A673 (cell line): ENCODE measurements around the gene TFIP11. TPM values are rescaled to one million over a fixed set of nuclear protein-coding genes. Genes with fewer than 3 reads are reported as not detected.

Source experiments
- BruUV-seq: library from RNA; stranded (reverse); fragments of 400-500 nt; replicated peaks from 2 replicates; lab custom pipeline; 2021; lab: Mats Ljungman, UMichigan
- CTCF ChIA-PET: fragments of 300-600 bp; sonication (Branson Sonifier 250); formaldehyde crosslinking; loops from one replicate; lab custom pipeline; 2022; ENCODE audit warnings: antibody characterized with exemption; lab: Charles Lee
- POLR2A ChIA-PET: fragments of 300-600 bp; sonication (Branson Sonifier 250); formaldehyde crosslinking; loops from one replicate; lab custom pipeline; 2022; ENCODE audit warnings: antibody characterized with exemption; ENCODE audit not compliant: low non-redundant PET; lab: Charles Lee
- DNase-seq: peaks from one replicate; pipeline ENCODE4 v3.0.0-alpha.2; 2015; ENCODE audit warnings: low spot score
- H3K27ac ChIP-seq: fragments of 200-600 bp; sonication (generic); 2 replicates; pipeline ENCODE4 v1.5.1; 2016; ENCODE audit warnings: mixed run types, low read depth, mild to moderate bottlenecking, mixed read lengths, antibody characterized with exemption, low read length; ENCODE audit not compliant: poor library complexity, severe bottlenecking
- H3K27me3 ChIP-seq: fragments of 200-600 bp; sonication (generic); replicated peaks from 2 replicates; pipeline ENCODE4 v1.6.1; 2017; ENCODE audit warnings: mixed run types, low read depth, mild to moderate bottlenecking, mixed read lengths, antibody characterized with exemption, low read length; ENCODE audit not compliant: insufficient read depth, poor library complexity
- H3K36me3 ChIP-seq: fragments of 200-600 bp; sonication (generic); 2 replicates; pipeline ENCODE4 v1.6.1; 2016; ENCODE audit warnings: mixed run types, mild to moderate bottlenecking, mixed read lengths, antibody characterized with exemption, low read length; ENCODE audit not compliant: insufficient read depth, poor library complexity, severe bottlenecking
- H3K4me1 ChIP-seq: fragments of 200-600 bp; sonication (generic); 2 replicates; pipeline ENCODE4 v1.6.1; 2017; ENCODE audit warnings: mixed run types, mild to moderate bottlenecking, mixed read lengths, antibody characterized with exemption, low read length; ENCODE audit not compliant: insufficient read depth, poor library complexity, severe bottlenecking
- H3K4me3 ChIP-seq: fragments of 200-600 bp; sonication (generic); 2 replicates; pipeline ENCODE4 v1.5.1; 2016; ENCODE audit warnings: low read depth, mixed run types, mild to moderate bottlenecking, mixed read lengths, low read length; ENCODE audit not compliant: poor library complexity, severe bottlenecking
- H3K9me3 ChIP-seq: fragments of 200-600 bp; sonication (generic); 2 replicates; pipeline ENCODE4 v1.6.1; 2016; ENCODE audit warnings: mixed run types, low read depth, mild to moderate bottlenecking, mixed read lengths, antibody characterized with exemption, low read length; ENCODE audit not compliant: poor library complexity, severe bottlenecking
- CTCF ChIP-seq: fragments of 300-800, 200-600 bp; sonication (generic); conservative IDR thresholded peaks from 2 replicates; pipeline ENCODE4 v1.5.1; 2017; ENCODE audit warnings: low read depth, mild to moderate bottlenecking, antibody characterized with exemption, low read length, moderate library complexity, mixed read lengths
- EZH2 ChIP-seq: fragments of 200-600 bp; sonication (generic); IDR thresholded peaks from 2 replicates; pipeline ENCODE4 v1.6.1; 2017; ENCODE audit warnings: borderline replicate concordance, low read depth, mild to moderate bottlenecking, mixed read lengths, antibody characterized with exemption, low read length; ENCODE audit not compliant: poor library complexity, severe bottlenecking
- intact Hi-C: fragments of 100-400 bp; cut with micrococcal nuclease; formaldehyde crosslinking; loops from one replicate; pipeline ENCODE4 v1.10.0; 2022; ENCODE audit not compliant: unreplicated experiment
- total RNA-seq: library from RNA; stranded (reverse); gene quantifications from 2 replicates; pipeline ENCODE4 v1.2.3, GENCODE V29; 2021

Gene TFIP11
- total RNA-seq, 1 experiment from 2014 or later, result 46.4 TPM

GRCh38 chr22:26527574-26528465 lies 15.5 kb upstream of the TFIP11 start:
- no peak overlapping the region for H3K4me3 ChIP-seq
- ChIA-PET POLR2A (no interaction called here), CTCF (no interaction called here)
- H3K9me3 ChIP-seq, result no peaks in the 10 kb centered on the region
- TF ChIP-seq CTCF, result no peak
- H3K4me1 ChIP-seq, result no peaks in the 10 kb centered on the region
- no peak overlapping the region for H3K27ac ChIP-seq
- no peaks in the 10 kb centered on the region for H3K36me3 ChIP-seq
- BruUV-seq, result no TSS peak
- intact Hi-C loops, result no loop called here
- no peaks in the 10 kb centered on the region for H3K27me3 ChIP-seq
- DNase-seq, result no peak

- no TSS peak for BruUV-seq
- Histone ChIP-seq H3K4me1 (no peaks in the 10 kb centered on the region), H3K4me3 (no peak overlapping the region), H3K27ac (no peak overlapping the region), H3K9me3 (no peaks in the 10 kb centered on the region), H3K36me3 (no peaks in the 10 kb centered on the region), H3K27me3 (no peaks in the 10 kb centered on the region)
- DNase-seq, result no peak
- ChIA-PET POLR2A (no interaction called here), CTCF (no interaction called here)
- intact Hi-C loops, result no loop called here
- TF ChIP-seq EZH2 (no peak), CTCF (no peak)
Measured at GRCh38 chr22:26527167-26527566, 14.9 kb upstream of the TFIP11 start.

- Histone ChIP-seq H3K4me1 (no peaks in the 10 kb centered on the region), H3K9me3 (no peaks in the 10 kb centered on the region), H3K27ac (no peak overlapping the region), H3K36me3 (no peaks in the 10 kb centered on the region), H3K4me3 (no peak overlapping the region), H3K27me3 (no peaks in the 10 kb centered on the region)
- intact Hi-C loops, result no loop called here
- BruUV-seq, result no TSS peak
- TF ChIP-seq CTCF (no peak), EZH2 (no peak)
- POLR2A ChIA-PET, result no interaction called here
- no peak for DNase-seq
- CTCF ChIA-PET, result no interaction called here
Measured at GRCh38 chr22:26525946-26526564, 13.8 kb upstream of the TFIP11 start.
